Measurements from ENCODE around the gene ZNF230.

GRCh38 chr19:44032001-44032610 lies 29.3 kb downstream of the ZNF230 start:
- TF ChIP-seq CTCF (IDR thresholded peaks at IDR 0.05; ENCODE audit: low read depth, low read length) (no peak), EZH2phosphoT487 (IDR thresholded peaks at IDR 0.05; ENCODE audit: low read depth) (no peak)
